ENCODE results near the gene LRRC30. TPM values are rescaled to one million over a fixed set of nuclear protein-coding genes. Genes with fewer than 3 reads are reported as not detected.

LRRC30 gene
- total and polyA plus RNA-seq, 2 of the 13 experiments (the other 11 are each of a cell fraction or from before 2014, with no cell fraction given), result not detected

DNA sequence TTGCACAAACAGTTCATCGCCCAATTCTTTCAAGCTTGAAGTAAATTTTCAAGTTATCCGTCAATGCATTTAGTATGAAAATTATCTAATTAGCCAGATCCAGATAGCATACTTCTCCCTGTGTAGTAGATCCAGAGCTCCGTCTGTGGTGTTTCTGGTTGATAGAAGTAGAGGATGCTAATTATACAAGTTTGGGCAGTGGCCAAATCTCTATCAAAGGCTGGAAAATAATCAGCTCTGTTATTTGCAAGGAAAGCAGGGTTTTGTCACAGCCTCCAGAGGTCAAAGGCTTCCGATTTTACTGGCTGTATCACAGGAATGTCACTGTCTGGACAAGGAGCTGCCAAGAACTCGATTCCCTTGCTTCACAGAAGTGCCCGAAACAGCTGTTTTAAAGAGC lies 28.6 kb downstream of the LRRC30 start (continued):
- TF ChIP-seq RARG (CRISPR knock-in tag; IDR thresholded peaks at IDR 0.05; ENCODE audit: low read depth), result no peak
- TF ChIP-seq ZBTB38 (CRISPR knock-in tag; IDR thresholded peaks at IDR 0.05), result no peak
- TF ChIP-seq ELF1 (CRISPR knock-in tag; IDR thresholded peaks at IDR 0.05), result no peak
- TF ChIP-seq, protein P1, sequence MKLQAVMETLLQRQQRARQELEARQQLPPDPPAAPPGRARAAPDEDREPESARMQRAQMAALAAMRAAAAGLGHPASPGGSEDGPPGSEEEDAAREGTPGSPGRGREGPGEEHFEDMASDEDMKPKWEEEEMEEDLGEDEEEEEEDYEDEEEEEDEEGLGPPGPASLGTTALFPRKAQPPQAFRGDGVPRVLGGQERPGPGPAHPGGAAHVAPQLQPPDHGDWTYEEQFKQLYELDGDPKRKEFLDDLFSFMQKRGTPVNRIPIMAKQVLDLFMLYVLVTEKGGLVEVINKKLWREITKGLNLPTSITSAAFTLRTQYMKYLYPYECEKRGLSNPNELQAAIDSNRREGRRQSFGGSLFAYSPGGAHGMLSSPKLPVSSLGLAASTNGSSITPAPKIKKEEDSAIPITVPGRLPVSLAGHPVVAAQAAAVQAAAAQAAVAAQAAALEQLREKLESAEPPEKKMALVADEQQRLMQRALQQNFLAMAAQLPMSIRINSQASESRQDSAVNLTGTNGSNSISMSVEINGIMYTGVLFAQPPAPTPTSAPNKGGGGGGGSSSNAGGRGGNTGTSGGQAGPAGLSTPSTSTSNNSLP (IDR thresholded peaks at IDR 0.05; ENCODE audit: low read depth, low read length), result no peak

DNA sequence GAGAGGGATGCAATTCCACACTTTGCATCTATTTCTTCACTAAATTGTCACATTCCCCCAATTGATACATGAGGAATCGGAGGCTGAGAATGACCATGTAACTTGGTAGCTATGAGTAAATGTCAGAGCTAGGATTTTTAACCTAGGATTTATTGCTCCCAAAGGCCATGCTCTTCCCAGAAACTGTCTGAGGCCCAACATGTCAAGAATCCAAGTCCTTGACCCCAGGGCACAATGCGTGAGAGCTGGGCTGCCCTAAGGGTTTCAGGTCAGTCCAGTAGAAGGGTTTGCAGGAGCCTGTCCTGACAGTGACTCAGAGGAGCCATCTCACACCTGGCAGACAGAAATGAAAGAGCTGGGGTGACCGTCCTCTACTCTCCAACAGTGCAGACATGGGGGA lies 30.3 kb downstream of the LRRC30 start:
- no peak for FAIRE-seq
- Histone ChIP-seq H4K20me1 (ENCODE audit: insufficient read depth, low read length) (no peaks in the 10 kb centered on the region), H3K4me1 (ENCODE audit: insufficient read depth, low read length) (no peaks in the 10 kb centered on the region), H3K4me3 (replicated peaks in 1 of 3; ENCODE audit: insufficient read depth in 1 of 3, low read depth in 2 of 3, low read length in 3 of 3) (no peak overlapping the region), H2AFZ (ENCODE audit: low read length) (no peak overlapping the region), H3K4me2 (ENCODE audit: low read depth, low read length) (no peak overlapping the region), H3K9me3 (ENCODE audit: low read length) (no peaks in the 10 kb centered on the region), H3K9ac (ENCODE audit: insufficient read depth, low read depth, low read length) (no peak overlapping the region), H3K79me2 (ENCODE audit: insufficient read depth, low read length) (no peaks in the 10 kb centered on the region), H3K36me3 (replicated peaks in 1 of 2; ENCODE audit: control insufficient read depth in 1 of 2, insufficient read depth in 2 of 2, low read length in 2 of 2) (no peaks in the 10 kb centered on the region), H3K27ac (ENCODE audit: extremely low read length, insufficient read depth, low read length) (no peak overlapping the region), H3K27me3 (ENCODE audit: control insufficient read depth in 1 of 2, insufficient read depth in 2 of 2, low read length in 2 of 2) (peaks cover 0 to 15% of the 10 kb centered on the region in 2 experiments; a peak in 2 of 5 replicates)
- ATAC-seq, result no peak
- no peak for DNase-seq (ENCODE audit: low spot score)
- no peak for TF ChIP-seq KLF13 (CRISPR knock-in tag; IDR thresholded peaks at IDR 0.05)
- TF ChIP-seq TSC22D2 (CRISPR knock-in tag; IDR thresholded peaks at IDR 0.05; ENCODE audit: borderline replicate concordance), result no peak
- TF ChIP-seq, protein P2, sequence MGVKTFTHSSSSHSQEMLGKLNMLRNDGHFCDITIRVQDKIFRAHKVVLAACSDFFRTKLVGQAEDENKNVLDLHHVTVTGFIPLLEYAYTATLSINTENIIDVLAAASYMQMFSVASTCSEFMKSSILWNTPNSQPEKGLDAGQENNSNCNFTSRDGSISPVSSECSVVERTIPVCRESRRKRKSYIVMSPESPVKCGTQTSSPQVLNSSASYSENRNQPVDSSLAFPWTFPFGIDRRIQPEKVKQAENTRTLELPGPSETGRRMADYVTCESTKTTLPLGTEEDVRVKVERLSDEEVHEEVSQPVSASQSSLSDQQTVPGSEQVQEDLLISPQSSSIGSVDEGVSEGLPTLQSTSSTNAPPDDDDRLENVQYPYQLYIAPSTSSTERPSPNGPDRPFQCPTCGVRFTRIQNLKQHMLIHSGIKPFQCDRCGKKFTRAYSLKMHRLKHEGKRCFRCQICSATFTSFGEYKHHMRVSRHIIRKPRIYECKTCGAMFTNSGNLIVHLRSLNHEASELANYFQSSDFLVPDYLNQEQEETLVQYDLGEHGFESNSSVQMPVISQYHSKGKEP (CRISPR knock-in tag; IDR thresholded peaks at IDR 0.05), result no peak
- WGBS (ENCODE audit: low lambda C conversion rate), result 100% methylated on average over 1 of the region's 3 CpGs
- in situ Hi-C loops (cut with HindIII; ENCODE audit: extremely low pct_ligation_motif_present, low pct_unique_long_range_greater_than_20kb) (loop anchor here (10.0 to 25.0 kb wide), 3 partner anchors 194 to 1126 kb away; no protein-coding TSS in a partner anchor), intact Hi-C loops (cut with micrococcal nuclease; ENCODE audit: unreplicated experiment) (no loop called here)
- POLR2A ChIA-PET, result no interaction called here
- BruUV-seq (replicated peaks), result no TSS peak
- CTCF ChIA-PET (ENCODE audit: low intra/inter-chr PET ratio, low total read pairs), result no interaction called here
